Measurements from ENCODE around the gene DHRSX.
"Not testable (repeated sequence)": the region's sequence is repeated elsewhere in the genome, so short reads cannot be mapped to it uniquely, and the experiment has no call there.

The DHRSX gene

GRCh38 chrX:2497961-2498780 lies 2.6 kb downstream of the DHRSX start:
- DNase-seq = no peak

GRCh38 chrX:2495595-2495994 lies 5.2 kb downstream of the DHRSX start:
- DNase-seq = no peak

GRCh38 chrX:2492531-2493218 lies 8.1 kb downstream of the DHRSX start:
- no peak for DNase-seq

- DNase-seq = no peak
Measured at GRCh38 chrX:2490634-2491033, 10.1 kb downstream of the DHRSX start.

- DNase-seq = no peak
Measured at GRCh38 chrX:2489446-2490445, 11.0 kb downstream of the DHRSX start.

- no peak for DNase-seq
Measured at GRCh38 chrX:2488621-2489285, 12.0 kb downstream of the DHRSX start.

- no peak for DNase-seq
Measured at GRCh38 chrX:2487366-2487765, 13.4 kb downstream of the DHRSX start.

GRCh38 chrX:2486476-2487133 lies 14.2 kb downstream of the DHRSX start:
- no peak for DNase-seq

- no peak for DNase-seq
Measured at GRCh38 chrX:2485789-2486345, 14.9 kb downstream of the DHRSX start.

GRCh38 chrX:2484721-2485648 lies 15.8 kb downstream of the DHRSX start:
- no peak for DNase-seq

- DNase-seq = no peak
Measured at GRCh38 chrX:2484256-2484655, 16.5 kb downstream of the DHRSX start.

GRCh38 chrX:2483398-2484060 lies 17.2 kb downstream of the DHRSX start:
- DNase-seq = no peak

GRCh38 chrX:2481597-2481996 lies 19.2 kb downstream of the DHRSX start:
- not testable (repeated sequence) for DNase-seq

GRCh38 chrX:2479982-2480381 lies 20.8 kb downstream of the DHRSX start:
- not testable (repeated sequence) for DNase-seq

GRCh38 chrX:2479420-2479780 lies 21.4 kb downstream of the DHRSX start:
- no peak for DNase-seq

GRCh38 chrX:2478546-2479419 lies 22.0 kb downstream of the DHRSX start:
- DNase-seq = no peak

GRCh38 chrX:2477313-2477712 lies 23.5 kb downstream of the DHRSX start:
- not testable (repeated sequence) for DNase-seq

- DNase-seq = no peak
Measured at GRCh38 chrX:2474963-2475726, 25.6 kb downstream of the DHRSX start.

All from NCI-H510A (cell line).